Subcutaneous adipose tissue (tissue), 4 donors: ENCODE measurements around the gene APOL3. TPM values are rescaled to one million over a fixed set of nuclear protein-coding genes. Genes with fewer than 3 reads are reported as not detected.

Source experiments
- CTCF ChIP-seq: fragments of 450-650 bp; IDR thresholded peaks from one replicate; pipeline ENCODE4 v1.5.1; 2016; ENCODE audit warnings: low read depth, mild to moderate bottlenecking, control low read depth, antibody characterized with exemption, moderate library complexity
- total RNA-seq, 4 donors: library from RNA; depleted of rRNA; stranded (reverse); fragments of >200 nt; gene quantifications; one replicate each; pipeline ENCODE4 v1.1.0, GENCODE V29; 2016

Gene APOL3
- 100 to 1,000 TPM in 3 of 4 donors, 10 to 100 TPM in 1; 99.3 to 166 (median 121) TPM for total RNA-seq

DNA sequence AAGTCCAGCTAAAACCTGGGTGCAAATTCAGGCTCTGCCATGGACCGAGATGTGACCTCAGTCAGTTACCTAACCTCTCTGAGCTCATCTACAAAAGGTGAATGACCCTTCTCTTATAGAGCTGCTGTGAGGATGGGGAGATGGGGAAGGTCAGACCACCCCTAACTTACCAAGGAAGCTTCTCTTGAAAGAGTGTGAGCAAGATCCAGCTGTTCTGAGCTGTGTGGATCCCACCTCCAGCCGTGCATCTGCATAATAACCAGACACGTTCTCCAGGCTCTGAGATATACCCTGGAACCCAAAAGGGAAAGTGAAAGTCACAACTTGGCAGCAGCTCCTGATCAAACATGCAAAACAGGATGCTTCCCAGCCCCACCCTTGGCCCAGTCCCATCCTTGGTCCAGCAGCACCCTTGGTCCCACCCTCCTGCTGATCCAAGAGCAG, at the start of gene APOL3:
APOL3 (minus strand) TSS at position 257 of the 444 bp plus-strand sequence. CDS start 11,700 bp downstream, outside the sequence.
- TF ChIP-seq CTCF: no peak

- no peak for TF ChIP-seq CTCF
Measured at GRCh38 chr22:36210224-36210623, 49.7 kb upstream of the APOL3 start.

DNA sequence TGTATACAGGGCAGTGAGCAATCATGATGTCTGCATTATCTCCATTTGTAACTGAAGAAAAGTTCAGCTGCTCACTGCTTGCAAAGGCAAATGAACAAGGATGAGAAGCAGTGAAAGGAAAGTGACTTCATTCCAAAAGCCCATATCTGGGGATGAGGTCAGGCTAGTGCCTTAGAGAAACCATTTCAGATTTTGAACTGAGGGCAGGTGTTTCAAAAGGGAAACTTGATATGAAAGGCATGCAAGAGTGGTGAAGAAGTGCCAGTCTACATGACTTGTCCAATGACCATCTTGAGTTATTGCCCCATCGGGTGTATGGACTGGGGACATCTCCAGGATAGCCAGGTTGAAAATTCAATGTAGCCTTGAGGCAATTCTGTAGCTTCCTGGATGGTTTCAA, 48.4 kb upstream of the APOL3 start:
- TF ChIP-seq CTCF: no peak

DNA sequence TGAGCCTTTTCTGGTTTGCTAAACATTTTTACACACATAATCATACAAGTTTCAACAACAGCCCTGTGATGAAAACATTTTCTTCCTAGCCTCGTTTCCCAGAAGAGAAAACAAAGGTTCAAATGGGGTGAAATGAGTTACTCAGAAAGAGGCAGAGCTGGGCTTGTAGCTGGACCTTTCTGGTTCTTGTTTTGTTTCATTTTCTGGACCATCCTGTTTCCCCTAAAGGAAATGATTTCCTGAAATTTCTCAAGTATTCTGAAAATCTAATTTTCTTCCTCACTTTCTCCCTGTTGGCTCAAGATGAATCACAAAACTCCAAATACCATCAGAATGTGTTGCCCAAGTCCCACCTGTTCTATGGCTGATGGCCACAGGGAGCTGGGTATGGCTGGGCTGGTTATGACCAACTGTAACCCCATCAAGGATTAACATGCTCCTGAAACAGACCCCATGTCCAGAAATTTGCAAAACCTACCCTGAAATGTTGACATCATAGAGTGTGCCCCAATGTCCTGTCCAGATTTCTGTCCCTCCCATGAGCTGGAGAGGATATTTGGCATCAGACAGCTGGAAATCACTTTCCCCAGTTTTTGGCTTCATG, 47.7 kb upstream of the APOL3 start:
- TF ChIP-seq CTCF: no peak

DNA sequence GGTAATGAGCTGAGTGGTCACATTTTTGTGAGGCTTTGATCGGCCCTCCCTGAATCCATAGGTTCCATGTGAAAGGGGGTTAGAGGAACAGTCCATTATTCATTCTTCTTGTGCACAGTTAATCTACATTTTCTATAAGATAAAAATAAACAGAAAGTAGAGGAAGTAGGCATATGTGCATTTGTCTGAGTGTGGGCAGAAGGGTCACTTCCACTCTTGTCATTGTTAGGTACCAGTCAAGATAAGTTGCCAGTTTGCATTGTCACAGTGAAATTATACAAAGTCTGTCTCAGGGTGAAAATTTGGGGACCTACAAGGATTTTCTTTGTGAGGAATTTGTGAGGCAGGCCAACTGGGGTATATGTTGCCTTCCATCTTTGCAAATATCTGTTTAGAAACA, 45.7 kb upstream of the APOL3 start:
- no peak for TF ChIP-seq CTCF

DNA sequence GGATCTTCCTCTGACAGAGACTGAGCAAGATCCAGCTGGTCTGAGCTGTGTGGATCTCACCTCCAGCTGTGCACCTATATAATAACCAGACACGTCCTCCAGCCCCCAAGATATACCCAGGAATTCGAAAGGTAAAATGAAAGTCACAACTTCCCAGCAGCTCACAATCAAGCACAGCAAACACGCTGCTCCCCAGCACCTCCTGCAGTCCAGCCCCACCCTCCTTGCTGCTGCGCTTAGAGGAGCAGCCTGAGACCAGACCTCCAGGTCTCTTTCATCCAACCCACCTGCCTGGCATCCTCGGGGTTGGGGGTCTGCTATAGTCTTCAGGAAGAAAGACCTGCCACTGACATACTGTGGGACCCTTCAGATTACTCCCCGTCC, 44.1 kb upstream of the APOL3 start:
- TF ChIP-seq CTCF: no peak

DNA sequence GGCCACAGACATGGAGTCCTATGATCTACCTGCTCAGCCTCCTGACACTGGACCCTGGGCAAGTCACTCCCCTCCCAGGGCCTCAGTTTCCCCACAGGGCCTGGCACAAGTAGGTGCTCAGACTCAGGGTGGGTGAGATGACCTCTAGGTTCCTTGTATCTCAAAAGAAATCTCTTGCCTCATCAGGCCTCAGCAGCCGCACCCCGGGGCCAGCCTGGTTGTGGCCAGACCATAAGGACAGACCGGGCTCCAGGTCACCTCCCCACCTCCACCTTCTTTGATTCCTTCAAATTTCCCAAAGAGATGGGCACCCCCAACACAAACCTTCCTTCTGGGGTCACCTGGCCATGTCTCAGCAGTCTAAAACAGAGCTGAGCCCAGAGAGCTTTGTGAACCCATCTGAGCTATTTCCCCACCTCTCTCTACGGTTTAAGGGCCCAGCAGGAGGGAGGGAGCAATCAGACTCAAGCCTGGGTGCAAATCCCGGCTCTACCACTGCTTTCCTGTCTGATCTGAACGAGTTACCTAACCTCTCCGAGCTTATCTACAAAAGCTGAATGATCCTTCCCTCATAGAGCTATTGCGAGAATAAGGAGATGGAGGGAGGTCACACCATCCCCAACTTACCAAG, 43.6 kb upstream of the APOL3 start:
- TF ChIP-seq CTCF: no peak
